K562 (cell line): ENCODE measurements around the gene PRDM12. TPM values are rescaled to one million over a fixed set of nuclear protein-coding genes. Genes with fewer than 3 reads are reported as not detected.
A peak's percentile ranks its signal among the peaks of the same experiment; 100 is the strongest.

ENCODE experiments used
- ATF1 ChIP-seq, 2 experiments: fragments of 450-650 bp in 1 of 2; IDR thresholded peaks; 2 replicates each; pipeline ENCODE4 v1.6.1; 2016; ENCODE audit warnings: missing compliant biosample characterization in 1 of 2, missing genetic modification characterization in 1 of 2
- CREB1 ChIP-seq, 2 experiments: sonication (generic) in 1 of 2; formaldehyde crosslinking in 1 of 2; IDR thresholded peaks; 2 replicates each; pipeline versions ENCODE4 v1.6.1 to v1.8.0; 2012 to 2022; ENCODE audit warnings: inconsistent platforms in 1 of 2, mild to moderate bottlenecking in 1 of 2, missing genetic modification reagents in 1 of 2, moderate library complexity in 1 of 2
- ETV6 ChIP-seq, 3 experiments: fragments of 150-350 bp in 1 of 3; sonication (generic) in 1 of 3; formaldehyde crosslinking in 1 of 3; IDR thresholded peaks; 2 replicates each; pipeline versions ENCODE4 v1.6.1 to v1.8.0; 2014 to 2022; ENCODE audit warnings: borderline replicate concordance in 2 of 3, low read depth in 2 of 3, antibody characterized with exemption in 1 of 3, low read length in 1 of 3, mild to moderate bottlenecking in 1 of 3, missing genetic modification reagents in 1 of 3
- FOXP1 ChIP-seq: sonication (generic); formaldehyde crosslinking; IDR thresholded peaks from 2 replicates; pipeline ENCODE4 v1.8.0; 2022; ENCODE audit warnings: mild to moderate bottlenecking, missing genetic modification reagents
- GTF2E2 ChIP-seq: fragments of 200-800 bp; sonication (Bioruptor generic); IDR thresholded peaks from 2 replicates; pipeline ENCODE4 v1.6.1; 2016; ENCODE audit warnings: missing genetic modification characterization, missing compliant biosample characterization
- KDM5B ChIP-seq: fragments of 200-600 bp; sonication (generic); IDR thresholded peaks from 2 replicates; pipeline ENCODE4 v1.6.1; 2012; ENCODE audit warnings: low read depth, mild to moderate bottlenecking, moderate library complexity, low read length, control low read depth, inconsistent platforms; ENCODE audit not compliant: insufficient replicate concordance
- KHSRP ChIP-seq: fragments of 450-650 bp; IDR thresholded peaks from 2 replicates; pipeline ENCODE4 v1.6.1; 2017
- NFRKB ChIP-seq: fragments of 450-650 bp; IDR thresholded peaks from 2 replicates; pipeline ENCODE4 v1.6.1; 2016; ENCODE audit warnings: low read depth
- NFYB ChIP-seq: IDR thresholded peaks from 2 replicates; pipeline ENCODE4 v1.6.1; 2011; ENCODE audit warnings: mild to moderate bottlenecking, moderate library complexity; ENCODE audit not compliant: insufficient read length; ENCODE audit errors: extremely low read depth
- NONO ChIP-seq, 2 experiments: fragments of 200-400 bp in 1 of 2; fragments of 450-650 bp in 1 of 2; formaldehyde crosslinking in 1 of 2; IDR thresholded peaks; 2 replicates each; pipeline ENCODE4 v1.6.1; 2017; ENCODE audit warnings: low read depth in 2 of 2, mild to moderate bottlenecking in 2 of 2, moderate library complexity in 2 of 2, low read length in 1 of 2
- POLR2B ChIP-seq: fragments of 450-650 bp; IDR thresholded peaks from 2 replicates; pipeline ENCODE4 v1.6.1; 2018; ENCODE audit warnings: low read depth; ENCODE audit not compliant: partially characterized antibody
- SIN3A ChIP-seq, 2 experiments: fragments of 150-350 bp in 1 of 2; IDR thresholded peaks; 2 replicates each; pipeline ENCODE4 v1.6.1; 2011 to 2016; ENCODE audit warnings: borderline replicate concordance in 2 of 2, low read depth in 2 of 2, low read length in 2 of 2, mild to moderate bottlenecking in 2 of 2, moderate library complexity in 2 of 2; ENCODE audit not compliant: control insufficient read depth in 1 of 2
- SIN3B ChIP-seq: fragments of 450-650 bp; IDR thresholded peaks from 2 replicates; pipeline ENCODE4 v1.6.1; 2017; ENCODE audit warnings: low read depth, mild to moderate bottlenecking, moderate library complexity
- ZNF431 ChIP-seq: sonication (generic); formaldehyde crosslinking; IDR thresholded peaks from 2 replicates; pipeline ENCODE4 v1.8.0; 2022; ENCODE audit warnings: mild to moderate bottlenecking, missing genetic modification reagents
- polyA plus RNA-seq, 8 experiments: library from polyadenylated mRNA; depleted of rRNA in 4 of 8; stranded (reverse) in 5 of 8; unstranded in 3 of 8; fragments of >200 nt; fragmentation: Nextera tagmentation in 2 of 8; fragmentation: Illumina TruSeq in 1 of 8; extraction: Ambion mirVana in 2 of 8; extraction: Trizol in 1 of 8; gene quantifications; 2 replicates each; pipeline versions ENCODE4 v1.2.1 to v1.2.3, GENCODE V29; 2011 to 2014; ENCODE audit warnings: inconsistent platforms in 1 of 8, missing spikeins in 1 of 8
- total RNA-seq, 7 experiments: library from RNA; depleted of rRNA in 6 of 7; stranded (reverse); fragments of >200 nt in 6 of 7; fragmentation: Illumina TruSeq in 2 of 7; extraction: Trizol in 2 of 7; gene quantifications; 2 replicates each; pipeline versions ENCODE4 v1.2.1 to v1.2.3, GENCODE V29; 2011 to 2021; ENCODE audit warnings: low replicate concordance in 1 of 7
- TF ChIP-seq, protein P1 (sequence below): fragments of 450-650 bp; IDR thresholded peaks from 2 replicates; pipeline ENCODE4 v1.6.1; 2016; ENCODE audit warnings: borderline replicate concordance
- TF ChIP-seq, protein P2 (sequence below): fragments of 200-800 bp; sonication (Bioruptor generic); IDR thresholded peaks from 2 replicates; pipeline ENCODE4 v1.6.1; 2016; ENCODE audit warnings: missing genetic modification characterization, missing compliant biosample characterization

PRDM12 gene
- total and polyA plus RNA-seq, 9 of the 15 experiments (the other 6 are each of a cell fraction or from before 2014, with no cell fraction given): 0.04 to 0.22 (median 0.07) TPM; not detected in 3

DNA sequence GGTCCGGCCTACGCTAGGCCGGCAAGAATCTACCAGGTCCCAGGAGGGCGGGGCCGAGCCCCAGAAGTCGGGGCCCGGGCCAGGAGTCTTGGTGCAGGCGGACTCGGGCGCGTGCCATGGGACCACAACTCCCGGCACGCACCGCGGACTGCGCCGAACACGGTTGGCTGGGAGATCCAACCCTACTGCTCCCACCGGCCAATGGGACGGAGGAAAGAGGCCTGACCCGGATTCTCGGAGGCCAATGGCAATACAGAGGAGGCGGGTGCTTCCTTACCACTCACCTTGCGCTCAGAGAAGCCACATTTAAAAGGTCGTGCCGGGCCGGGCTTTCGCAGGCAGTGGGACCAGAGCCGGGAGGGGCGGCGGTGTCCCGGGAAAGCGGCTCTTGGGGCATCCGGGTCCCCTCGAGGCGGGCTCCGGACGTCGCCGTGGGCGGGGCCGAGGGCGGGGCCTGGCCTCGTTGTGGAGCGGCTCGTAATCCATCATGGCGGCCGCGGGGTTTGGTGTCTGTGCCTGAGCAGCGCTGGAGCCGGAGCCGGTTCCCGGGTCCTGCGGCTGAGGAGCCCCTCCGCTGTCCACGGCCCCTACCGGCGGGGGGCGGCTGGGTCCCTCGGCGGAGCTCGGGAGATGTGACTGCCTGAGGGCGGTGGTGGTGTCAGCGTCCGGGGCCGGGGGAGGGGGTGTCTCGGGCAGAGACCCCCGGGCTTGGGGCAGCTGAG lies 48.3 kb downstream of the PRDM12 start (continued):
- TF ChIP-seq SIN3A (IDR thresholded peaks at IDR 0.05; ENCODE audit: borderline replicate concordance in 2 of 2, control insufficient read depth in 1 of 2, low read depth in 2 of 2, low read length in 2 of 2) (peak; percentile 61 to 79; a peak in 2 of 4 replicates), CREB1 (IDR thresholded peaks at IDR 0.05) (no peak; the same call in 1 of the 2 replicates), CREB1 (CRISPR knock-in tag; IDR thresholded peaks at IDR 0.05) (peak; percentile 75; the same call in 1 of the 2 replicates), ETV6 (IDR thresholded peaks at IDR 0.05; ENCODE audit: borderline replicate concordance in 1 of 2, low read depth in 2 of 2, low read length in 1 of 2) (no peak), ETV6 (CRISPR knock-in tag; IDR thresholded peaks at IDR 0.05; ENCODE audit: borderline replicate concordance) (no peak), FOXP1 (CRISPR knock-in tag) (peak; percentile 23; the same call in 1 of the 2 replicates), KHSRP (no peak), ATF1 (CRISPR knock-in tag; IDR thresholded peaks at IDR 0.05) (no peak), ATF1 (tag; IDR thresholded peaks at IDR 0.05) (peak; percentile 88), ZNF431 (no peak), NONO (IDR thresholded peaks at IDR 0.05; ENCODE audit: low read depth in 2 of 2, low read length in 1 of 2) (peak in 1 of 2 experiments; percentile 82; a peak in 2 of 4 replicates), GTF2E2 (tag) (peak; percentile 11; the same call in 1 of the 2 replicates), NFRKB (peak; percentile 71; the same call in 1 of the 2 replicates), SIN3B (peak; percentile 16; the same call in 1 of the 2 replicates), NFYB (peak; percentile 91), KDM5B (peak; percentile 71), POLR2B (peak; percentile 73)
- TF ChIP-seq, protein P1, sequence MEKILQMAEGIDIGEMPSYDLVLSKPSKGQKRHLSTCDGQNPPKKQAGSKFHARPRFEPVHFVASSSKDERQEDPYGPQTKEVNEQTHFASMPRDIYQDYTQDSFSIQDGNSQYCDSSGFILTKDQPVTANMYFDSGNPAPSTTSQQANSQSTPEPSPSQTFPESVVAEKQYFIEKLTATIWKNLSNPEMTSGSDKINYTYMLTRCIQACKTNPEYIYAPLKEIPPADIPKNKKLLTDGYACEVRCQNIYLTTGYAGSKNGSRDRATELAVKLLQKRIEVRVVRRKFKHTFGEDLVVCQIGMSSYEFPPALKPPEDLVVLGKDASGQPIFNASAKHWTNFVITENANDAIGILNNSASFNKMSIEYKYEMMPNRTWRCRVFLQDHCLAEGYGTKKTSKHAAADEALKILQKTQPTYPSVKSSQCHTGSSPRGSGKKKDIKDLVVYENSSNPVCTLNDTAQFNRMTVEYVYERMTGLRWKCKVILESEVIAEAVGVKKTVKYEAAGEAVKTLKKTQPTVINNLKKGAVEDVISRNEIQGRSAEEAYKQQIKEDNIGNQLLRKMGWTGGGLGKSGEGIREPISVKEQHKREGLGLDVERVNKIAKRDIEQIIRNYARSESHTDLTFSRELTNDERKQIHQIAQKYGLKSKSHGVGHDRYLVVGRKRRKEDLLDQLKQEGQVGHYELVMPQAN: peak; percentile 43; the same call in 1 of the 2 replicates
- TF ChIP-seq, protein P2, sequence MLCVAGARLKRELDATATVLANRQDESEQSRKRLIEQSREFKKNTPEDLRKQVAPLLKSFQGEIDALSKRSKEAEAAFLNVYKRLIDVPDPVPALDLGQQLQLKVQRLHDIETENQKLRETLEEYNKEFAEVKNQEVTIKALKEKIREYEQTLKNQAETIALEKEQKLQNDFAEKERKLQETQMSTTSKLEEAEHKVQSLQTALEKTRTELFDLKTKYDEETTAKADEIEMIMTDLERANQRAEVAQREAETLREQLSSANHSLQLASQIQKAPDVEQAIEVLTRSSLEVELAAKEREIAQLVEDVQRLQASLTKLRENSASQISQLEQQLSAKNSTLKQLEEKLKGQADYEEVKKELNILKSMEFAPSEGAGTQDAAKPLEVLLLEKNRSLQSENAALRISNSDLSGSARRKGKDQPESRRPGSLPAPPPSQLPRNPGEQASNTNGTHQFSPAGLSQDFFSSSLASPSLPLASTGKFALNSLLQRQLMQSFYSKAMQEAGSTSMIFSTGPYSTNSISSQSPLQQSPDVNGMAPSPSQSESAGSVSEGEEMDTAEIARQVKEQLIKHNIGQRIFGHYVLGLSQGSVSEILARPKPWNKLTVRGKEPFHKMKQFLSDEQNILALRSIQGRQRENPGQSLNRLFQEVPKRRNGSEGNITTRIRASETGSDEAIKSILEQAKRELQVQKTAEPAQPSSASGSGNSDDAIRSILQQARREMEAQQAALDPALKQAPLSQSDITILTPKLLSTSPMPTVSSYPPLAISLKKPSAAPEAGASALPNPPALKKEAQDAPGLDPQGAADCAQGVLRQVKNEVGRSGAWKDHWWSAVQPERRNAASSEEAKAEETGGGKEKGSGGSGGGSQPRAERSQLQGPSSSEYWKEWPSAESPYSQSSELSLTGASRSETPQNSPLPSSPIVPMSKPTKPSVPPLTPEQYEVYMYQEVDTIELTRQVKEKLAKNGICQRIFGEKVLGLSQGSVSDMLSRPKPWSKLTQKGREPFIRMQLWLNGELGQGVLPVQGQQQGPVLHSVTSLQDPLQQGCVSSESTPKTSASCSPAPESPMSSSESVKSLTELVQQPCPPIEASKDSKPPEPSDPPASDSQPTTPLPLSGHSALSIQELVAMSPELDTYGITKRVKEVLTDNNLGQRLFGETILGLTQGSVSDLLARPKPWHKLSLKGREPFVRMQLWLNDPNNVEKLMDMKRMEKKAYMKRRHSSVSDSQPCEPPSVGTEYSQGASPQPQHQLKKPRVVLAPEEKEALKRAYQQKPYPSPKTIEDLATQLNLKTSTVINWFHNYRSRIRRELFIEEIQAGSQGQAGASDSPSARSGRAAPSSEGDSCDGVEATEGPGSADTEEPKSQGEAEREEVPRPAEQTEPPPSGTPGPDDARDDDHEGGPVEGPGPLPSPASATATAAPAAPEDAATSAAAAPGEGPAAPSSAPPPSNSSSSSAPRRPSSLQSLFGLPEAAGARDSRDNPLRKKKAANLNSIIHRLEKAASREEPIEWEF (CRISPR knock-in tag): no peak
